HL-60 (cell line): ENCODE results near the gene TLL1.

Experiments
- CTCF ChIP-seq: IDR thresholded peaks from one replicate; pipeline ENCODE4 v1.5.1; 2011; ENCODE audit warnings: low read length, control low read depth, inconsistent platforms; ENCODE audit not compliant: insufficient read depth
- GABPA ChIP-seq: IDR thresholded peaks from 2 replicates; pipeline ENCODE4 v1.6.1; 2012; ENCODE audit warnings: low read depth
- REST ChIP-seq: IDR thresholded peaks from 2 replicates; pipeline ENCODE4 v1.6.1; 2012; ENCODE audit warnings: low read depth; ENCODE audit not compliant: insufficient replicate concordance

GRCh38 chr4:165834116-165834515 is 38.9 kb upstream of the TLL1 start:
- no peak for TF ChIP-seq CTCF
- no peak for TF ChIP-seq REST
- TF ChIP-seq GABPA, result no peak
